NCI-H1417 treated with DMSO at 0.1 percent for 48 hours (cell line): Measurements from ENCODE around the gene KCNG4.
"Not testable (repeated sequence)": the region's sequence is repeated elsewhere in the genome, so short reads cannot be mapped to it uniquely, and the experiment has no call there.

ENCODE experiments used
- DNase-seq: peaks from one replicate; lab custom pipeline; 2025; lab: John Stamatoyannopoulos, UW

KCNG4 gene

DNA sequence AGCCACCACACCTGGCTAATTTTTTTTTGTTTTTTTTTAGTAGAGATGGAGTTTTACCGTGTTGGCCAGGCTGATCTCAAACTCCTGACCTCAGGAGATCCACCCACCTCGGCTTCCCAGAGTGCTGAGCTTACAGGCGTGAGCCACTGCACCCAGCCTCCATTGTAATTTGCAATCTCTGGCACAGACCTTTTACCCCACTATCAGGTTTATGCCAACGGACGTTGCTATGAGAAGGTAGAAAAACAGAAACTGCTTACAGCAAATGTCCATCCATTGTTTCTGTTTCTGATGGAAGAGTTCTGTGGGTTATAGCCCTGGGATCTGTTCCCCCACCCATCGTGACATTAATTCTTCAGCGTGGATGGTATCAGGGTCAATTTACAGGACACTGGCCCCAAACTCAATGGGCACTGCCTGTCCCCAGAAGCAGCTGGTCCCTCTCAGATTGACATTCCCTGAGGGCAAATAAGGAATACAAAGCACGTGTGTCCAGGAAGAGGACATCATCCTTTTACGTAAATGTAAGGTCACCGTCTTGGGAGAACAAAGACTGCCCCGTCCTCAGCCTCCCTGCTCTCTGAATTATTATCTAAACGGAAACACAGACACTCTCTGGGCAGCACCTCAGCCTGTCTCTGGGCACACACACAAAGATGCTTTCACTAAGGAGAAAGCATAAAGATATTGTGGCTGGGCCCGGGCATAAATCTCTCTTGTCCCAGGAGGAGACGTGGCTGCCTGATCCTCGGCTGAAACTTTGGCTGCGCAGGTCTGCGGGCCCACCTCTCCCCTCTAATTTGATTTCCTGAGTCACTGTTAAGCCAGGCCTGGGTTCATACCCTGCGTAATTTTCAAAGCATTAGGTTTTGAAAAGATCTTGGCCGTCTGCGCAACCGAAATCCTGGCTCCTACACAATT, 5.2 kb downstream of the KCNG4 start:
- no peak for DNase-seq

DNA sequence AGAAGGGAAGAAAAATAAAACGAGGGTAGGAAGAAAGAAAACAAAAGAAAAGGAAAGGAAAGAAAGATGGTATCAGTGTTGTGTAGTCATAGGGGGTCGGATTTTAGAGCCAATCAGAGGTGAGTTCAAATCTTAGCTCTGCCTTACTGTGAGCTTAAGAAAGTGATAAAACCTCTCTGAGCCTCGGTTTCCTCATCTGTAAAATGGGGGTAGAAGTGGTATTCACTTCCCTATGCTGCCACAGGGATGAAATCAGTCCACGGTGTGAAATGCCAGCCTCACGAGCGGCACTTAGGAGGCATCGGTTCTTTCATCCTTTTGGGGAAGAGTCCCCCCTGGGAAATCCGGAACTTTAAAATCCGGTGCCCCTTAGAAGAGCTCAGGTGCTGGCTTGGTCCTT, 6.1 kb downstream of the KCNG4 start:
- DNase-seq, result no peak

DNA sequence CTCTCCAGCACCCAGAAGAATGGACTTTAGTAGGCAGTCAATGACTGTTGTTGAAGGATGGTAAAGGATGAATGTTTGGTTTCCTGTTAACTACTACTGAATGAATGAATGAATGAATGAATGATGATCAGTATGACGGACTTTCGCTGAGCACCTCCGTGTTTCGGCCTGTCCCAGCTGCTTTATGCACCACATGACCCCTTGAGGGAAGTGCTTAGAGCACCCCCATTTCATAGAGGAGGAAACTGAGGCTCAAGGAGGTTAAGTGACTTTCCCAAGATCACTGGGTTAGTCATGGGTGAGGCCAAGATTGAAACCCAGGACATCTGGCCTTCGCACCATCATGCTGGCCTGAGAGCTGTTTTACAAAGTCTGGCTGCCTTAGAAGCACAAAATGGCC, 6.8 kb downstream of the KCNG4 start:
- no peak for DNase-seq

DNA sequence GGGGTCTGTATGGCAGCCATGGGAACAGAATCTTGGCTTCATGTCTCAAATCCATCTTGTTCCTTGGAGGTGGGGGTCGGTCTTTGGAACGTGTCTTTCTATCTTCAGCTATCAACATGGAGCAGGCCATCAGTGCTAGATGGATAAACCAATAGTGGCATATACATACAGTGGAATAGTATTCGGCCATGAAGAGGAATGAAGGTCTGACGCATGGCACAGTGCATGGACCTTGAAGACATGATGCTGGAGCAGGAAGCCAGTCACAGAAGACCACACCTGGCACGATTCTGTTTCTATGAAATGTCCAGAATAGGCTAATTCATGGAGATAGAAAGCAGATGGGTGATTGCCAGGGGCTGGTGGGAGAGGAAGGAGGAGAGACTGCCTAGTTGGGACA, 7.8 kb downstream of the KCNG4 start:
- no peak for DNase-seq

DNA sequence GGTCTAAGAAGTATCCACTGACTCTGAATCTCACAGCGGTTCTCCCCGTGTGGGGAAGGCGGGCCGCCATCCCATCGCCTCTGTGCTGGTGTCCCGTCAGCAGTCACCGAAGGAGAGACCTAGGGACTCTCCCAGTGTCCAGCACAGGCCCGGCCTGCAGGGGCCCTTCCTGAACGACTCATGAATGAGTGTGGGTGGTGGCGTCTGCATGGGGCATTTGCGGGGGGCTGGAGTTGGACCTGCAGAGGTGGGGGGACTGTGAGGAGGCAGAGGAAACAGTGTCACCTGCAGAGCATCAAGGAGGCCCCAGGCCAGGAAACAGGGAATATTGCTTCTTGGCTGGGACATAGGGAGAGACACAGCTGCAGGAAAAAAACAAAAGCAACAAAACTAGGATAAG, 10.3 kb downstream of the KCNG4 start:
- DNase-seq, result no peak

DNA sequence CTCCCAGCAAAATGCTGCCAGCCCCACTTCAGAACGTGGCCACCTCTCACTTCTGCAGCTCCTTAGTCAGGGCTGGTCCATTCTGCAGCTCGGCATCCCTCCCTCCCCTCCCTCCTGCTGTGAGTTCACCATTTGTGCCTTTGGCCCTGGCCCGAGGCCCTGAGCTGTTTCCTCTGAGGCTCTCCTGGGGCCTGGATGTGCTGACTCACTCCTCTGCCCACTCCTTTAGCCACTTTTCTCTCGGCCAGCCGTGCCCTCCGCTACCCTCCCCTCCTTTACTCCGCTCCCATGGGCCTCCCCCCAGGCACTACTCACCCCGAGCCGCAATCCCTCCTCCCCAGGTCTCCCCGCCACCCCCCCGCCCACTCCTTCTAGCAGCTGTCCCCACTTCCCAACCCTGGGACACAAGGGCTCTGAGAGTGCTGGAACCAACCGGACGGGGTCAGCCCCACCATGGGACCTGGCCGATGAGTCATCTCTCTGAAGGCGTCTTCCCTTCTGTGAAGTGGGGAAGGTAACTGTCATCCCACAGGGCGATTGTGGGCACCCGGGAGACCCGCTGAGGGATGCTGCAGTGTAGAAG, 11.5 kb downstream of the KCNG4 start:
- DNase-seq, result no peak

DNA sequence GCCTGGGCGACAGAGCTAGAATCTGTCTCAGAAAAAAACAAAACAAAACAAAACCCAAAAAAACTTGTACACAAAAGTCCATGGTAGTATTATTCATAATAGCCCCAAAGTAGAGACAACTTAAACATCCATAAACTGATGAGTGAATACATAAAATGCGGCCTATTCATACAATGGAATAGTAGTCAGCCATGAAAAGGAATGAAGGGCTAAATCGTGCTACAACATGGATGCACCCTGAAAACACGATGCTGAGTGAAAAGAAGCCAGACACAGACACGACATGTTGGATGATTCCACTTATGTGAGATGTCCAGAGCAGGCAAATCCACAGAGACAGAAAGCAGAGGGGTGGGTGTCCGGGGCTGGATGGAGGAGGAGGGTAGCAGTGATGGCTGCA, 12.3 kb downstream of the KCNG4 start:
- no peak for DNase-seq

DNA sequence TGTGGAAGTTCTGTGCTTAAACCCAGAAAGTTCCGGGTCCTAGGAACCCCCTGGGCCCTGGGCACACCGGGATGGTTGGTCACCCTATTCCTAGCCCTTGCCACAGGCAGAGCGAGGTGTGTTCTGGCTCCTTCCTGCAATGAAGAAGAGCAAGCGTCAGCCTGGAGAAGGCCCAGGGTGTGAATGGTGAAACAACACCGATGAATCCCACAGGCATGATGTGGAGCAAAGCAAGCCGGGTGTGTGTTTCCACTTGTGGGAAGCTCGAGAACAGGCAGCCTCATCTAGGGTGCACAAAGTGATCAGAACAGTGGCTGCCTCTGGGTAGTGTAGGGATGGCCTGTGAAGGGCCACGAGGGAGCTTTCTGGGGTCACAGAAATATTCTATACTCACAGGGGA, 13.8 kb downstream of the KCNG4 start:
- no peak for DNase-seq

DNA sequence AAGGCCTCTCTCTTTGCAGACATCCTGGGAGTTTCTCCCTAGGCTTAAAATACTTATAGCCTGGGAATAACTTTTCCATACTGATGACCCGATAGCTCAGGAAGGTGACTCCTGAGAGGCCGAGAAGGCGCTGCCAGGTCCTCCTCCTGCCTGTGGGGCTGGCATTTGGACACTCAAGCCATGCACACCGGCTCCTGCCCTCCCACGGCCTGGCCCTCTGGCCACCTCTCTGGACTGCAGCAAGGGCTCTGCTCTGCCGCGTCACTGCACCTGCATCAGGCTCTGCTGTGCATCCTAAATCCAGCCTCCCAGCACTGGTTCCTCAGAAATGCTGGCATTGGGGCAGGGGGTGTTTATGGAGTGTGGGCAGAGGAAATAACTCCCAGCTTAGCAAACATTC, 14.2 kb downstream of the KCNG4 start:
- no peak for DNase-seq

DNA sequence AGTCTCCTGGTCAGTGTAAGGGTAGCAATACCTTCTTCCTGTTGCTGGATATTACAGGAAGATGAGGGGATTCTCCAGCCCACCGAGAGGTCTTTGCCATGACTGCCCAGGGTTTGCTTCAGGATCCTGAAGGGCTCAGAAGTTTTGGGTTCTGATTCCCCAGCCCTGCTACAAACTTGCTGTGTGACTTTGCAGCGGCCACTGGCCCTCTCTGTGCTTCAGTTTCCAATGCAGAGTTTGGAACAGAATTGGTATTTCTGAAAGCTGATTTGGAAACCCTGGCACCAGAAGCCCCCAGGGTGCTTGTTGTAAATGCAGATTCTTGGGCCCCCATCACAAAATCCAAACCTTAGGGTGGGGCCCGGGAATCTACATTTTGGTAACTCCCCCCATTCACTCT, 14.7 kb downstream of the KCNG4 start:
- DNase-seq, result no peak

DNA sequence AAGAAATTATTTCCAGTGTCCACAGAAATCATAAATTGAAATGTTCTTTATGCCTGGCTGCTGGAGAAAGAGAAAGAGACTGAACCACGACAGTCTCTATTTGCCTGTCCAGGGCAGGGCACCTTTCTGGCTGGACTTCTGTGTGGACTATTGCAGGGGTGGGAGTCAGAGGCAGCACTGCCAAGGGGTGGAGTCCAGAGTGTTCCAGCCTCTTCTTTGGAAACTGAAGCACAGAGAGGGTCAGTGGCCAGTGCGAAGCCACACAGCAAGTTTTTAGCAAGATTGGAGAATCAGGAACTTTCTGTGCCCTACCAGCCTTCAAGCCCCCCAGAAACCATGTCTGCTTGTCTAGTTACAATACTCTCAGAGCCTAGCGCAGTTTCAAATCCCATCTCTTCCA, 15.3 kb downstream of the KCNG4 start:
- DNase-seq, result no peak

DNA sequence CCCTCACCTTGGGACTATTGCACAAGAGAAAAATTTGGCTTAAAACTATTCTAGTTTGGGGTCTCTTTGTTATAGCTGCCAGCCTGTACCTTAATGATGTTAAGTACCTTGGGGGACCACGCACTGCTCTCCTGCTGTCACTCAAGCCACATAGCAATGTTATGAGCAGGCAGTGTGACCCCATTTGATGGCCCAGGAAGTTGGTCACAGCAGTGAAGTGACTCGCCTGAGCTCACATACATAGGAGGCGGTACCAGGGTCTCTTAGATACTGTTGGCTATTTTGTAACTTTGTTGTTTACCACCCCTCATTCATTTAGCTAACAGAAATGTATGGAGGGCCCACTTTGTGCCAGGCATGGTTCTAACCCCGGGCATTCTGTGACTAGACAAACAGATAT, 16.4 kb downstream of the KCNG4 start:
- DNase-seq, result no peak

DNA sequence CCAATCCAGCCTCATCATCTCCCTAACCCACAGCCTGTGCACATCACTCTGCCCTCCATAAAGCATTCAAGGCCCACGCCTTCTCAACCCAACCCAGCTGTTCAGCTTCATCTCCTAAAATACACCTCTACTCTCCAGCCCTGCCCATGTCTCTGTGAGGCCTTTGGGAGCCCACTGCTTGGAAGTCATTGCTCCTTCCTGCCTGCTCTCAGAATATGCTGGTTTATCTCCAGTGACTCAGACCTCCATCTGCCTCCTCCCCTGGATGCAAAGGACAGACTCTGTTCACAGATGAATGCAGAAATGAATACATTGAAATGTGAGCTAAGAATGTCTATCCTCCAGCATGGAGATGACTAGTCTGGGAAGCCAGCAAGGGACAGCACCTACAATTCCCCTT, 19.0 kb downstream of the KCNG4 start:
- no peak for DNase-seq

DNA sequence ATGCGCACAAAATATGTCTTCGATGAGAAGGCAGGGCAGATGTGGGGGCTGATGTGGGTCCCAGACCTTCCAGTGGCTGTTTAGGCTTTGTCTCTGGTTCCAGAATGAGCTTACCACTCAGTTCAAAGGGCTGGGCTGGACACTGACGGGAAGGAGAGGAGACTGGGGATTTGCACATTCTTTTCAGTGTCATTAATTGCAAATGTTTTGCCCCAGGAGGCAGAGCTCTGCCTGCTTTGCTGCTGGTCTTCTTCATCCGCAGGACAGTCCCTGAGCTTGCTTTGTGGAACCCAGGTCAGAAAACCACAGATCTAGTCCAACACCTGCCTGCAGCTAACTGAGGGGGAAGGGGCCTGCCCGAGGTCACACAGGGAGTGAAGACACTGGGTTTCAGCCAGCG, 20.9 kb downstream of the KCNG4 start:
- DNase-seq, result no peak

DNA sequence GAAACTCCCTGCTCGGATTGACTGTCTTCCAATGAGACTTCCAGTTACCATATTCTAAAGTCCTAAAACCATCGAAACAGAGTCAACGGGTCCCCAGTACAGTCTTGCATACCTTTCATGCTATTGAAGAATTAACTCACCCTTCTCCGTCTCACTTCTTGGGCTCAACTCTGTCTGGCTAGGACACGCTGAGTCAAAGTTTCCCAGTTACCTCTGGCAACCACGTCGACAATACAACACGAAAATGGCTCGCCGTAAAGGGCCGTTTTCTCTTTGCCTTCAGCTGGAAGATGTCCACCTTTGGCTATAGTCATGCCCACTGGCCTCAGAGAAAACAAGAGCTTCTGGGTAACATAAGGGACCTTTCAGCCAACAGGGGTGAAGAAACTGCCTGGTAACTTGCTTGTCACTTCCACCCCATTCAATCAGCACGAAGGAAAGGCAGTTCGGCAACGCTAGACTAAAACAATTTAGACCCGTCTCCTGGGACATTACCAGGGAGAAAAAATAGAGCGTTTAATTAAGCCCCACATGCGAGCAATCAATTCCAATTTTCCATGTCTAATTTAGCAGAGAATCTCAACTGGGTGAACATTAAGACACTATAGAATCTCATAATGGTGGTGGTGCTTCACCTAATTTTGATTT, 21.5 kb downstream of the KCNG4 start:
- no peak for DNase-seq

DNA sequence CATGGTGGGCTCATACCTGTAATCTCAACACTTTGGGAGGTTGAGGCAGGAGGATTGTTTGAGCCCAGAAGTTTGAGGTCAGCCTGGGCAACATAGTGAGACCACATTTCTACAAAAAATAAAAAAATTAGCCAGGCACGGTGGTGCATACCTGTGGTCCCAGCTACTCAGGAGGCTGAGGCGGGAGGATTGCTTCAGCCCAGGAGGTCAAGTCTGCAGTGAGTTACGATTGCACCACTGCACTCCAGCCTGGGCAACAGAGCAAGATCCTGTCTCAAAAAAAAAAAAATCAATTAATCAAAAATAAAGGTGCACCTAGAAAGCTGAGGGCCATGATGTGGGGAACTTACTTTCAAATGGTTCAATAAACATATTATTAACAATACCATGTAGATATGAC, 23.7 kb downstream of the KCNG4 start:
- DNase-seq, result not testable (repeated sequence)

DNA sequence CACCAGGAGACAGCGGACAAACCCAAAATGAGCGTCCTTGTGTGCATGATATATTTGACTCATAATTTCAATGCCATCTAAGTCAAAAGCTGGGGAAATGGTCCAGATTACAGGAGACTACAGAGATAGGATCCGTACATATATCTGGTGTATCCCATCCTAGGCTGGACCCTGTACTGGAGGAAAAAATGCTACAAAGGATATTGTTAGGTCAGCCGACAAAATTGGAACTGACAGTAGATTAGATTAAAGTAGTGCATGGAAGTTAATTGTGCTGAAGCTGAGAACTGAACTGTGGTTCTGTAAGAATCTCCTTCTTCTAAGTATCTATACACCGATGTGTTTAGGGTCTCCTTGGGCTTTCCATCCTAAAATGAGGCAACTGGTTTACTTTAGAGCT, 24.3 kb downstream of the KCNG4 start:
- DNase-seq, result no peak

DNA sequence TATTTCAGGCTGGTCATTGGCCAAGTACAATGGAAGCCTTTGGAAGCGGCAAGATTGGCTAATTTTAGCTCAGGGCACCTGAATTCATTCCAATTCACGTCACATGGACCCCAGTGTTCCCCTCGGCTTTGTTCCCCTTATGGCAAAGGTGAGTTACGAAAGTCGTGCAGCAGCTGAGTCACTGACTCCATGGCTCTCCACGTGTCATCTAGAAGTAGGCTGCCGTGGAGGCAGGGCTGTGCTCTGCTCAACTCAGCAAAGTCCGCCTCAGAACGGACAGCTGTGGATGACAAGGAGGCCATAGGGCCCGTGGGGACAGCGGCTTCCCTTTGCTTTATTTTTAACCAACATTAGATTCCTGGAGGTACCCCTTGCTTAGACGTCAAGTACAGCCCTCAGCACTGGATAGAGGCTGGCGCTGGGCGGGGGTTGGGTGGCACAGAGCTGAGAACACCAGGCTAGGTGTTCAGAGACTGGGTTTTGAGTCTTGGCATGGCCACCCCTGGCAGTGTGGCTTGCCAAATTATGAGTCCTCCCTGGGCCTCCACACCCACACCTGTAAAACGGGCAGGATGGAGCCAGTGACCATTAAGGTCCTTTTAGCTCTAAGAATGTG, 25.3 kb downstream of the KCNG4 start:
- DNase-seq, result no peak

DNA sequence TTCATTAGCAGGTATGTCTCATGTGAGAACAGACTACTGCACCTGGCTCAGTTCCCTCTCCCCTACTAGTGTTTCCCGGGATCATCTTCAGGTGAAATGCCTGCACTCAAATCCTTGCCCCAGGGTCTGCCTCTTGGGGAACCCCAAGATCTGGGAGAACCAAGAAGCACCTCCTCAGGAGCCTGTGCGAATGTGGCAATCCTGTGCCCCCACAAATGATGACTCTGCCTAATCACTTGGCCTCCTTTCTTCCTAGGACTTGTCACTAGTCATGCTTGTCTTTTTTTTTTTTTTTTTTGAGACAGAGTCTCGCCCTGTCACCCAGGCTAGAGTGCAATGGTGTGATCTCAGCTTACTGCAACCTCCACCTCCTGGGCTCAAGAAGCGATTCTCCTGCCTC, 27.2 kb downstream of the KCNG4 start:
- DNase-seq, result no peak

DNA sequence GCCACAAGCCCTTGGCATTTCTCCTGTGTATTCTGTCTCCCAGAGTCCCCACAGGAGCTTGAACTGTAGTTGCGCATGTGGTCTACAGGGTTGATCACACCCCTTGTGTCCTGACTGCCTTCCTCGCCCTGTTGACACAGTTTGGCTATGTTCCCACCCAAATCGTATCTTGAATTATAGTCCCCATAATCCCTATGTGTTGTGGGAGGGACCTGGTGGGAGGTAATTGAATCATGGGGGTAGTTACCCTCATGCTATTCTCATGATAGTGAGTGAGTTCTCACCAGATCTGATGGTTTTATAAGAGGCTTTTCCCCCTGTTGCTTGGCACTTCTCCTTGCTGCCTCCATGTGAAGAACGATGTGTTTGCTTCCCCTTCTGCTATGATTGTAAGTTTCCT, 27.7 kb downstream of the KCNG4 start:
- no peak for DNase-seq

DNA sequence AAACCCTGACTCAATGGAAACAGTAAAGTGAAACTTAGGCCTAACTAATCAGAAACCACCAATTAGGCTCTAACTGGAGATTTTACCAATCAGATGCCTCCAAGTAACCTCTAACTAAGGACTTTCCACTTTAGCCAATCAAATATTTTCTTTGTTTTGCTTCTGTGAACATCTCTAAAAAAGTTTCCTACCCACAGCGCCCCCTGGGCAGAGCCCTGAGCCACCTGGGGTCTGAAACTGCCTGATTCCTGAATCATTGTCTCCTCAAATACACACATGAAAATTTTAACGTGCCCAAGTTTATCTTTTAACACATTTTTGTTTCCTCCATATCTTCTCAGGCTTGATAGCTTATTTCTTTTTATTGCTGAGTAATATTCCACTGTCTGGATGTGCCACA, 29.8 kb downstream of the KCNG4 start:
- DNase-seq, result no peak

DNA sequence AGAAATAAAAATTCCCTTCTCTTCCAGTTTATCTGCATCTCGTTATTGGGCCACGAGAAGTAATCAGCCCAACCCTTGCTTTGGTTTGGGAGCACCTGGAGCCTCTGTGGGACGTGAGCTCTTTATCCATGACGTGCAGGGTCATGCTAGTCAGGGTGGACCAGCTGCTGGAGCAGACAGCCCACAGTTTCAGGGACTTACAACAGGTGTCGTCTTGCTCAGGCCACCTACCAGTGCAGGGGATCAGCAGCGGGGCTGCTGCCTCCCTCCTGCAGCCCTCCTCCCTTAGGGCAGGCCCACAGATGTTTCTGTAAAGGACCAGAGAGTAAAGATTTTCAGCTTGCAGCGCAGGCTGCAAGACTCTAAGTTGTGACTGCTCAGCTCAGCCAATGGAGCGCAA, 31.9 kb downstream of the KCNG4 start:
- DNase-seq, result no peak

DNA sequence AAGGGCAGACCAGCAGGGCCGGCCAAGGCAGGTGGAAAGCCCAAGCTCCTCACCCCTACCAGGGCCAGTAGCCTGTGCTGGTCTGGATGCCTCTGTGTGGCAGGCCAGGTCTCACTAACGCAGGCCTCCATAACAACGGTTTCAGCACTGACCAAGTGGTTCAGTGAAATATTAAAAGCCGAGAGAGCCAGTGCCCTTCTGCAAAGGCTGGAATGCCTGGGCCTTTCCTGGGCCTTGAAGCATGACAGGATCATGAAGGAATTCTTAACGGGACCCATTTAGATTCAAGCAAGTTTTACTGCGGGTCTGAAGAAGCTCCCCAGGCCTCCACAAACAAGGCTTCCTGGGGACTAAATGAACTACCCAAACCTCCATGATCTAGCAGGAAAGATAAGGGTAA, 32.6 kb downstream of the KCNG4 start:
- DNase-seq, result no peak
